Ovary (tissue), 9 donors: ENCODE data around the gene UEVLD. TPM values are rescaled to one million over a fixed set of nuclear protein-coding genes. Genes with fewer than 3 reads are reported as not detected.

Source experiments
- DNase-seq, 5 donors: peaks; one replicate each; pipeline ENCODE4 v3.0.0-alpha.2; 2019 to 2020
- H3K27ac ChIP-seq, 2 donors: fragments of 200-600 bp; one replicate each; pipeline versions ENCODE4 v1.5.1 to v1.8.0; 2019 to 2022
- H3K27me3 ChIP-seq: fragments of 200-600 bp; one replicate; pipeline ENCODE4 v1.8.0; 2022
- H3K36me3 ChIP-seq: fragments of 200-600 bp; sonication (generic); one replicate; pipeline ENCODE4 v1.5.1; 2019
- H3K4me1 ChIP-seq: one replicate; pipeline ENCODE4 v1.8.1; 2013; ENCODE audit warnings: mild to moderate bottlenecking, moderate library complexity; ENCODE audit not compliant: insufficient read depth
- H3K4me3 ChIP-seq: fragments of 200-600 bp; sonication (generic); one replicate; pipeline ENCODE4 v1.5.1; 2017
- H3K9me3 ChIP-seq, 2 donors: fragments of 200-600 bp in 1 of 2; sonication (generic) in 1 of 2; one replicate each; pipeline versions ENCODE4 v1.5.1 to v1.8.1; 2013 to 2019; ENCODE audit warnings: mild to moderate bottlenecking in 1 of 2, moderate library complexity in 1 of 2
- CTCF ChIP-seq, 3 donors: fragments of 450-650 bp in 2 of 3; fragments of 200-600 bp in 1 of 3; IDR thresholded peaks; one replicate each; pipeline versions ENCODE4 v1.5.1 to v1.8.0; 2016 to 2022; ENCODE audit warnings: antibody characterized with exemption in 3 of 3, mild to moderate bottlenecking in 1 of 3
- EP300 ChIP-seq: sonication (generic); formaldehyde crosslinking; IDR thresholded peaks from one replicate; pipeline ENCODE4 v1.6.1; 2017; ENCODE audit warnings: antibody characterized with exemption
- POLR2A ChIP-seq: fragments of 450-650 bp; IDR thresholded peaks from one replicate; pipeline ENCODE4 v1.6.1; 2017; ENCODE audit warnings: antibody characterized with exemption, mild to moderate bottlenecking, moderate library complexity
- WGBS, 3 donors: extraction: QIAGEN DNeasy Blood & Tissue Kit in 1 of 3; methylation state at CpG; one replicate each; pipeline versions ENCODE4 v1.1.5 to v1.1.7; 2013 to 2017; 5-methylcytosine and 5-hydroxymethylcytosine counted together
- intact Hi-C, 4 donors: fragments of 100-400 bp; cut with DNase I; formaldehyde crosslinking; loops; one replicate each; pipeline versions ENCODE4 v1.11.0 to v1.15.1; 2022 to 2023
- polyA plus RNA-seq, 2 donors: library from polyadenylated mRNA; stranded (reverse); fragments of 200-250 nt in 1 of 2; fragments of 350-450 nt in 1 of 2; fragmentation: Illumina TruSeq in 1 of 2; extraction: RNeasy Lipid Tissue Mini Kit (QIAGEN cat#74804) in 1 of 2; gene quantifications; one replicate each; pipeline ENCODE4 v1.2.3, GENCODE V29; 2013 to 2014
- total RNA-seq, 7 donors: library from RNA; depleted of rRNA in 2 of 7; stranded (reverse); fragments of >200 nt in 2 of 7; fragmentation: NEBNext Ultra II Directional in 3 of 7; extraction: Animal tissue kit (Norgen Biotek cat#: 25700) in 3 of 7; gene quantifications; one replicate each; pipeline versions ENCODE4 v1.1.0 to v1.2.4, GENCODE V29; 2016 to 2023
- donor health status: DM: no; HTN: no; CAD: no; lungs with moderate emphysema.
- donor health status: DM: no; HTN: no; CAD: no.
- donor health status: Bipolar disorder and iron deficiency.
- donor health status: DM: yes; HTN: yes; CAD: no.
- donor health status: DM: no; HTN: no; CAD: no.
- donor health status: DM: yes; HTN: yes; CAD: no.

The UEVLD gene
- total and polyA plus RNA-seq, 9 donors, result 7.0 to 22.9 (median 16.7) TPM

DNA sequence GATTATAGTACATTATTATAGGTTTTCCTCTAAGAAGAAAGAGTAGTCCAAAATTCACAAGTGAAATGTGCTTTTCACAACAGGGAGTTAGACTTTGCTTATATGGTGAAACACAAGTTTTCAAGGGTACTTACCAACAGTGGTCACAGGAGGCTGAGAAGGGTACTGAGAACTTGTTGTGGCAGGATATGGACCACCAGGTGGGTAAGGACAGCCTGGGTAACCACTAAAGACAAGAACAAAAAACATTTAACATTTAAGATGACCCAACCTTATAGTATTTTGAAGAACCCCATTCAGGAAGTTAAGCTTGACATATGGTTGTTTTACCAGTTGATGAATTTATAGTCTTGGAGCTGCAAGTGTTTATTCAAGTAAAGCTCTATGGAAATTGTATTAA, 86.2 kb downstream of the UEVLD start:
- intact Hi-C loops, result no loop called here
- no peak overlapping the region for H3K4me3 ChIP-seq
- H3K4me1 ChIP-seq, result no peaks in the 10 kb centered on the region
- H3K27me3 ChIP-seq, result no peaks in the 10 kb centered on the region
- no peaks in the 10 kb centered on the region for H3K36me3 ChIP-seq
- no peak for DNase-seq
- no peaks in the 10 kb centered on the region for H3K9me3 ChIP-seq
- H3K27ac ChIP-seq, result no peak overlapping the region
- TF ChIP-seq EP300, result no peak
- TF ChIP-seq CTCF (IDR thresholded peaks at IDR 0.05), result no peak
- no peak for TF ChIP-seq POLR2A

- H3K27ac ChIP-seq, result no peak overlapping the region
- TF ChIP-seq CTCF (IDR thresholded peaks at IDR 0.05) (no peak), EP300 (no peak), POLR2A (no peak)
- no peak overlapping the region for H3K4me3 ChIP-seq
- no peaks in the 10 kb centered on the region for H3K9me3 ChIP-seq
- H3K4me1 ChIP-seq, result peaks cover under 1% of the 10 kb centered on the region
- WGBS, 3 donors, result 96 to 100% (median 97%) methylated on average over 1 of the region's 1 CpG
- no peak for DNase-seq
- no peaks in the 10 kb centered on the region for H3K27me3 ChIP-seq
- intact Hi-C loops, result no loop called here
- H3K36me3 ChIP-seq, result no peaks in the 10 kb centered on the region
Observed at GRCh38 chr11:18501629-18502028, 86.9 kb downstream of the UEVLD start.

DNA sequence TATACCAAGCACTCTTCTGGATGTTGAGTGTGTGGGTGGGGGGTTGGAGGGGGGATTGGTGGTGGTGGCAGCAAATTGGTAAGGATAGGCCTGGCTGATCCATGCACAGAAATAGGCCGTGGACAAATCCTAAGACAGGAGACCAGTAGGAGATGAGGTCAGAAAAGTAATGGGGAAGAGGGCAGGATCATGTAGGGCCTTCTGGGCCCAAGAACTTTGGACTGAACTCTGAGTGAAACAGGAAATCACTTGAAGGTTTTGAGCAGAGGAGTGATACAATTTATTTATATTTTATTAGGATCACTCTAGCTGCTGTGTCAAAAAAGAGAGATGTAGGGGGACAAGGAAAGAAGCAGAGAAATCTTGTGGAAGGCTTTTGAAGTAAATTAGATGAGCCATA, 90.5 kb downstream of the UEVLD start:
- no peaks in the 10 kb centered on the region for H3K9me3 ChIP-seq
- no peaks in the 10 kb centered on the region for H3K36me3 ChIP-seq
- no peak overlapping the region for H3K4me3 ChIP-seq
- TF ChIP-seq CTCF (IDR thresholded peaks at IDR 0.05) (no peak), EP300 (no peak), POLR2A (no peak)
- no peaks in the 10 kb centered on the region for H3K27me3 ChIP-seq
- peaks cover 1% of the 10 kb centered on the region for H3K4me1 ChIP-seq
- WGBS, 3 donors, result 83 to 93% (median 87%) methylated on average over 1 of the region's 1 CpG
- no peak overlapping the region for H3K27ac ChIP-seq
- DNase-seq, result no peak
- intact Hi-C loops, result no loop called here

DNA sequence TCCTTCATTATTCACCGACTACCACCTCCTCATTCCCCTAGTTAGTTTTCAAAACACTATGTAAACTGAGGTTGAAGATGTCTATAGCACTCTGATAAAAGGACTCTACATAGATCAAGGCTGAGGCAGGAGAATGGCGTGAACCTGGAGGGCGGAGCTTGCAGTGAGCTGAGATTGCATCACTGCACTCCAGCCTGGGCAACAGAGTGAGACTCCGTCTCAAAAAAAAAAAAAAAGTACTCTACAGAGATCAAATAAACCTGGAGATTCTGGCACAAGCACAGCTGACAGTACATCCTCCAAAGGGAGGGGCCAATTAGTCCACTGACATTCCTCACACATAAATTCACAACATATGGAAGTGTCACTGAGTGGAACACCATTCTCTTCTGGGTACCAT, 92.8 kb downstream of the UEVLD start:
- Histone ChIP-seq H3K4me3 (no peak overlapping the region), H3K27me3 (no peaks in the 10 kb centered on the region), H3K9me3 (no peaks in the 10 kb centered on the region), H3K27ac (no peak overlapping the region), H3K36me3 (no peaks in the 10 kb centered on the region), H3K4me1 (peaks cover 1% of the 10 kb centered on the region)
- intact Hi-C loops, result no loop called here
- WGBS, 3 donors, result 90 to 95% (median 94%) methylated on average over 4 of the region's 4 CpGs
- TF ChIP-seq POLR2A (no peak), EP300 (no peak), CTCF (IDR thresholded peaks at IDR 0.05) (no peak)
- DNase-seq, result no peak

DNA sequence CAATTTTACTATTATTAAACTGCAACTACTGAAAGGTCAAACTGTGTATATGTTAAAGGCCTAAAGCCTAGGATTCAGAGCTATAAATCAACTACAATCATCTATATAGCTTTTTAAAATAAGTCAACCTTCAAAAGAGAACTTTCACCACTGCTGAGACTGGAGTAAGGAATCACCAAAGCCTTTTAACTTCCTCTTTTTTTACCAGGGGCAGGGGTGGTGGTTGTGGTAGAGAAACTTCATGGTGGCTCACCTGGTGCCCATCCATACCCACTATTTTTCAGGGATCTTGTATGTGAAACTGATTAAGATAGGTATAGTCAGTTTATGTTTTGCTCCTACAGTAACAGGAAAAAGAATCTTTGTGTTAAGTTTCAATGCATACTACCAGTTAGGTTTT, 93.3 kb downstream of the UEVLD start:
- Histone ChIP-seq H3K9me3 (no peaks in the 10 kb centered on the region), H3K4me3 (no peak overlapping the region), H3K27ac (no peak overlapping the region), H3K4me1 (peaks cover 1% of the 10 kb centered on the region), H3K36me3 (no peaks in the 10 kb centered on the region), H3K27me3 (no peaks in the 10 kb centered on the region)
- TF ChIP-seq POLR2A (no peak), CTCF (IDR thresholded peaks at IDR 0.05) (no peak), EP300 (no peak)
- no peak for DNase-seq
- intact Hi-C loops, result no loop called here
